Activated CD8-positive, alpha-beta memory T cell treated with anti-CD3 and anti-CD28 coated beads, Interleukin-2, amount 50 U/mL, for 24 hours (primary cell): ENCODE measurements around the gene PLPPR2.
"Not testable (repeated sequence)": the region's sequence is repeated elsewhere in the genome, so short reads cannot be mapped to it uniquely, and the experiment has no call there.

Experiments used
- DNase-seq: peaks from one replicate; pipeline ENCODE4 v3.0.0-alpha.2; 2020; ENCODE audit errors: extremely low read depth

The PLPPR2 gene

DNA sequence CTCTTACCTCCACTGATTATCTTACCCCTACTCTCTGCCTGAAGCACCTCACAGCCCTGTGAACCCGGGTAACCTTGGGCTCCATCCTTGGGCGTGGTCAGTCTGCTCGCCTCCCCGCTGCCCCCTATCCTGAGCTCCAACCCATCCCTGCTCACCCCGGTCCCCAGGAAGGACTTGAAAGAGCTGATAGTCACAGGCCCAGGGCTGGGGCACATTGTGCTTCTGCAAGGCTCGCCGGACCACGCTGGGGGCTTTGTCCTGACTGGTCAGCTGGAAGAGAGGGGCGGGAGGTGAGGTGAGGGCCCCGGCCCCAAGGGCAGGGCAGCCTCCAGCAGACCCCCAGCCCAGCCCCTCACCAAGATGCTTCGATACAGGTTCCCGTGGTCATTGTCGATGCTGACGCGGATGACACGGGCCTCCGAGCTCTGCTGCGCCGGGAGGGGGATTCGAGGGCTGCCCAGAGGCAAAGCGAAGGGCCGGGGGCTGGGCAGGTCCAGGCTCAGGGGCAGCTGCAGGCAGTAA is 41.9 kb downstream of the PLPPR2 start:
- DNase-seq = no peak

DNA sequence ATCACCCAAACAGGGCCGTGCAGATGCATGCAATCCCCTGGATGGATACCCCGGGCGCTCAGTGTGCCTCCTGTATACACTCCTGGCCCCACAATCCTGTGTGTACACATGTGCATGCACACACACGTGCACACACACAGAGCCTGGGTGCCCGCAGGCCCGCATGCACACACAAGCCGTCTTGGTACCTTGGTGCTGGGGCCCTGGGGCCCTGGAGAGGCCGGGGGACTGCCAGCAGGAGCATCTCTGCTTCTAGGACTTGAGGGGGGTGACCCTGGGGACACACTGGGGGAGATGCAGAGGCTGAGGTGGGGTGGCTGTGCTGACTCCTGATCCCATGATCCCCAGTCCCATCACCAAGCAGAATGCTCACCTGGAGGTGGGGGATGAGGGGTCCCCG is 44.4 kb downstream of the PLPPR2 start:
- no peak for DNase-seq

DNA sequence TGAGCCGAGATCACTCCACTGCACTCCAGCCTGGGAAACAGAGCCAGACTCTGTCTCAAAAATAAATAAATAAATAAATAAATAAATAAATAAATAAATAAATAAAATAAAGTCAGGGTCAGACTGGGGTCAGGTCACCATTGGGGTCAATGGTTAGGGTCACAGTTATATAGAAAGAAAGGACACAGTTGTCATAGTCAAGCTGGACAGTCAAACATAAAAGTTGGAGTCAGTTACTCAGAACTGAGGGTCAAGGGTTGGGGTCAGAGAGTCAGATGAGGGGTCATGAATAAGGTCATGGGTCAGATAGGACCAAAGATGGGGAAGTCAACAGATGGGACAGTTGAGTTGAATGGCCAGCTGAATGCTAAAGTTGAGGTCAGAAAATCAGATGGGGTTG is 45.6 kb downstream of the PLPPR2 start:
- DNase-seq = no peak

DNA sequence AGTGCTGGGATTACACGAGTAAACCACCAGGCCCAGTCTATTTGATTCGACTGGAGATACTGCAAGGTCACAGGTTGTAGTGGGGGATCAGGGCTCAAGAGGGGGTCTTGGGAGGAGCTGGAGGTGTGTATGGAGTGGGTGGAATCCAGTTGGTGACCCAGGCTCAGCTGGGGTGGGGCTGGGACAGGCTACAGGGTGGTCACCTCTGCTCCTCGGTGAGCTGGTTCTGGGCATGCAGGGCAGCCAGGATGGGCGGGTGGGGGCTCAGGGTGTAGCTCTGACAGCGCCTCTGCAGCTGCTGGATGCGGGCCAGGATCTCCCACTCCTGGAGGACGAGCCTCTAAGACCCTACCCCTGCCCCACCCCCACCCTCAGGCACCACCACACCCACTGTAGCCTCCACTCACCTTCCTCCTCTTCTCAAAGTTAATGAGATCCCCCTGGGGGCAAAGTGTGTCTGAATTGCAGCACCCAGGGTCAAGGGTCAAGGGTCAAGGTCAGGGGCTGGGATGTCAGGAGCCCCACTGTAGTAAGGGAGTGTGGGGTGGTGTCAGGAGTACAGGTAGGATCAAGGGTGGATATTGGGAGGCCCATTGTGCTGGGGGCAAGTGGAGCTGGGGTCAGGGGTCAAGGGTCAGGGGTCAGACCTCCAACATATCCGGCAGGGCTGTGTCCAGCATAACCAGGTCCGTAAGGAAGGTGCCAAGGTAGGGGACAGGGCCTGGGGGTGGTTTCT is 46.7 kb downstream of the PLPPR2 start:
- DNase-seq = no peak

DNA sequence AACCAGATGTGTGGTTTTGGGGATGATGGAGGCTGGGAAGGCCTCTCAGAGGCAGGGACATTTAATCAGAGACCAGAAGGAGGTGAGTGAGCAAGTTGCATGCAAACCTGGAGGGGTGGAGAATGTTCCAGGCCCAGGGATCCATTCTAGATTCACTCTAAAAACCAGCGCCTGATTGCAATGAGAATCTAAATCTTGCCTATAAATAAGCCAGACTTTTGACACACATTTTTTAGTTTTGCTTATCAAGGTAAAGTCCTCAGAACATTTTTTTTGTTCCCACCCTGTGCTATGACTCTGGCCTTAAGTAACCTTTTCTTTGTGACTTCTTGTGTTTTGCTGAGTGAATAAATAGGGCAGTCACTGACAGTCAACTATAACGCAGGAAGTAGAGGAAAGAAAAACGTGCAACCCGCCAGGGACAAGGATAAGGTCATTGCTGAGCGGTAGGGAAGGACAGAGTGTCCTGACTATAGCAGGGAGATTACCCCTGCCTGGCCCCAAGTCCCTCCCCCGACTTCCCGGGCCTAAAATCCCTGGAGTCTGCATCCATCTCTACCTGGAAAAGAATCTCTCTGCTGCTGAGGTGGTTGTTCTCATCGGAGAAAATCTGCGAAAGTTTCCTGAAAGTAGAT is 49.5 kb downstream of the PLPPR2 start:
- no peak for DNase-seq

GRCh38 chr19:11405846-11406643 is 50.8 kb downstream of the PLPPR2 start:
- DNase-seq = no peak

DNA sequence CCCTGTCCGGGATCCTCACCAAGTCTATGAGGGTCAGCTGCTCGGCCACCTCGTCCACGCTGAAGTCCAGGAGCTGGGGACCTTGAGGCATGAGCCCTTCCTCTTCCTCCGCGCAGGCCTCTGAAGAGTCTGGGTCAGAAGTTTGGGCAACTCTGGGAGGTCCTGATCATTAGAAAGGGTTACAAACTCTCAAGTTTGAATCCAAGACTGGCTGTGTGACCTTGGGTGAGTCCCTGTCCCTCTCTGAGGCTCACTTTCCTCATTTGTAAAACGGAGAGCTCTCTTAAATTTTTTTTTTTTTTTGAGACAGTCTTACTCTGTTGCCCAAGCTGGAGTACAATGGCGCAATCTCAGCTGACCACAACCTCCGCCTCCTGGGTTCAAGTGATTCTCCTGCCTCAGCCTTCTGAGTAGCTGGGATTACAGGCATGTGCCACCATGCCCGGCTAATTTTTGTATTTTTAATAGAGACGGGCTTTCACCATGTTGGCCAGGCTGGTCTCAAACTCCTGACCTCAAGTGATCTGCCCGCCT is 51.5 kb downstream of the PLPPR2 start:
- not testable (repeated sequence) for DNase-seq

GRCh38 chr19:11408591-11408990 is 53.4 kb downstream of the PLPPR2 start:
- no peak for DNase-seq

GRCh38 chr19:11410682-11411081 is 55.5 kb downstream of the PLPPR2 start:
- DNase-seq = no peak

GRCh38 chr19:11414544-11414943 is 59.3 kb downstream of the PLPPR2 start:
- DNase-seq = no peak
